COLO668 (cell line): Measurements from ENCODE around the gene TNFAIP8.

ENCODE experiments used
- DNase-seq: peaks from one replicate; lab custom pipeline; 2025; ENCODE audit not compliant: unreplicated experiment; lab: John Stamatoyannopoulos, UW

TNFAIP8 gene

DNA sequence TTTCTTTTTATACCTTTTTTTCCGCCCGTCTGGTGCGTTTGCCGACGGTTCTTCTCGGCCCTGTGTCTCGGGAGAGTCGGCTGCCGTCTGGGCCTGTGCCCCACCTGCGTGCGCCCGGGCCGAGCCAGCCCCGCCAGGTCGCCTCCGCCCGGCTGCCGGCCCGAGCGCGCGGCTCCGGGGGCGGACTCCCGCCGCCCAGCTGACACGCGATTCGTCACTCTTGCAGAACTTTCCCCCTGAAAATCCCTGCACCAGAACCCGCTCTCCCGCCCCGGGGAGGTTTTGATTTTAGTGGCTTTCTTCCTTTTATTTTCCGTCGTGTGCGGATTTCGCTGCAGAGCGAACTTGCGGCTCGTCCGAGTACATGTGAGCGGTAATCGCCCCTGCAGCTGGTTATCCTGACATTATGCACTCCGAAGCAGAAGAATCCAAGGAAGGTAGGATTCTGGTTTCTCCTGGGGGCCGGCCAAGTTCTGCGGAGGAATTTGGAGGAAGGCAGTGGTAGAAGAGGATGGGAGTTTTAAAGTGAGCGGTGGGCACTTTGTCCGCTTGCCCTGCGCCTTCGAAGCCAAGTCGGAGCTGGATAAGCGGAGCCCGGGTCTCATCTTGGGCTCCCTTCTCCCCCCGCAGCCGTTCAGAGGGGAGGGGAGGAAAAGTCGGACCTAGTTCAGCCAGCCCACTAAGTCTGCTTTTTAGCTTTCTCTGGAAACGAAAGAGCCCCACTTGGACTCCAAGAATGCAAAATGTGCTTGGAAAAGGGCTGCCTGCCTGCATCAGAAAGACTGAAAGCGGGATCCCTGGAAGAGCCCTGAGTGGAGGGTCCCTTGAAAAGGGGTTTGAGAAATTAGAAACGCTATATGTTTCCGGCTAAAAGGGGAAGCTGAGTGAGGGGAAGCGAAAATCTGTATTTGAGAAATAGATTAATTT is at the start of gene TNFAIP8:
TNFAIP8 (plus strand) TSS at position 335 of the 927 bp plus-strand sequence; CDS start at position 407, 72 bp downstream.
- no peak for DNase-seq

DNA sequence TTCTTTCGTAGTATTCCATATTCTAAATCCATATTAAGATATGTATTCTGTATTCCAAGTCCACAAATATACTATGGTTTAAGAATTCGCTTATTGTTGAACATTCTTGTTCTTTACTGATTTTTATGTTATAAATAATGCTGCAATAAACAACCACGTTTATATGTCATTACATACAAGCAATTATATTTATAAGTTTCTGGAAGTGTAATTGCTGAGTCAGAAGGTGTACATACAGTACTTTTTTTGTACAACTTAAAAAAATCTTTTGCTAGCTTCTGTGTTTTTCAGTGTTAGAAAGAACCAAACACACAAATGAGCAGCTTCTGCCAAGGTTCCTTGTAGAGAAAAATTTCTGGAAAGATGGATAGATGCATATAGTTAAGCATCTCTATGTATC is 48.6 kb upstream of the TNFAIP8 start:
- DNase-seq = no peak

DNA sequence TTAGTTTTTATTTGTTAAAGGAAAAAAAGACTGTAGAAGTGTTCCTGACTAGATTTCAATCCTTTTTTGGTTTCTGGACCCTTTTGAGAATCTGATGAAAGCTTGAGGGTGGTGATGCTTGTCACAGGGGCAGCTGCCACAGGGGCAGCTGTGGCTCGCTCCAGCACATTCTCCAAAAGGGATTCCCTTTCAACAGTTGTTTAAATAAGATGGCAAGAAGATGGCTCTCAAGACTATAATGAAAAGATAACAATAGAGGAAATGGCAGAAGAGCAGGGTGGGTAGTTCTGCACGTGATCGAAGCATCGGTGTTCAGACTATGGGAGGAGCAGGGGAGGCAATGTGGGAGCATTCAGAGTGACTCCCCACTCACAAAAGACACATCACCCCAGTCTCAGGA is 46.5 kb upstream of the TNFAIP8 start:
- no peak for DNase-seq

DNA sequence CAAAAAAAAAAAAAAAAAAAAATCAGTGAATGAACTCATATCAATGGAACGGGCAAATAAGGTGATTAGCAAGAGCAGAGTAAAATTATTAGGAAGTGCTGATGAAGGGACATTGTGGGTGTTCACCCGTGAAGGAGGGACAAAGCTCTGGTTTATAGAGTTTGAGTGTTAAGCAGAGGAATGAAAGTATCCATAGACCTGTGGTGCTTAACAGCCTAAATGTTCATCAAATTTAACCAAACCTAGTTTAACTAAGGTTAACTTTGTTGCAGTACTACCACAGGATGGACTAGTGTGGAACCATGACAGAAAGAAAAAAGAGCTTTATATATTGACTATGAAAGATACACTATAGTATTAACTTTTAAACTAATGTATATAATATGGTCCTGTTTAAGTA is 44.1 kb upstream of the TNFAIP8 start:
- no peak for DNase-seq

DNA sequence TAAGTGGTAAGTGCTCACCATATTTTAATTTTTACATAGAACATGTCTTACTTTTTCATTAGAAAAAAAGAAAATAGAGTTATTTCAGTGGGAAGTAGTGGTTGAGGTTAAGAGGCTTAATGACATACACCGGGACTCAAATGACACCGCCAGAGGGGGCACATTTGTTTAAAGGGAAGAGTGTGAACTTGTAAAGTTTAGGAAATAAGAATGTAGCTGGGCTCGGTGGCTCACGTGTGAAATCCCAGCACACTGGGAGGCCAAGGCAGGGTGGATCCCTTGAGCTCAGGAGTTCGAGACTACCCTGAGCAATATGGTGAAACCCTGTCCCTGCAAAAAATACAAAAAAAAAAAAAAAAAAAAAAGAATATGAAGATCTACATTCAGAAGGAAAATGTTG is 43.4 kb upstream of the TNFAIP8 start:
- no peak for DNase-seq

DNA sequence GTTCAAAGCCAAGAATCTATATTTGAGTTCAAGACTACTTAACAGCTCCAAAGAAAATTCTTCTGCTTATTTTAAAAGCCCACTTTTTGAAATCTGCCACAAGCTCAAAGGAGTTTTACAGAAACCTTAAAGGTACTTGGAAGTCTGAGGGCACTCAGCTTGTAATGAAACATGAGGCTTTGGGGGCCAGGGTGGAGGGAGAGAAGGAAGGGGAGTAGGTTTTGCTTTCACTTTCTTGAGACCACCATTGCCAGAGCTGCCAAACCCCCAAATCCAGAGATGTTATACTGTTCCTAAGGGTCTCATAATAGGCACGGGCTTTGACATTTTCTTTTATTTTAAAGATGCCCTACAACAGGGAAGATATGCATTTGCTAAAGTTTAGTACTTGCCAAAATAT is 42.6 kb upstream of the TNFAIP8 start:
- no peak for DNase-seq

DNA sequence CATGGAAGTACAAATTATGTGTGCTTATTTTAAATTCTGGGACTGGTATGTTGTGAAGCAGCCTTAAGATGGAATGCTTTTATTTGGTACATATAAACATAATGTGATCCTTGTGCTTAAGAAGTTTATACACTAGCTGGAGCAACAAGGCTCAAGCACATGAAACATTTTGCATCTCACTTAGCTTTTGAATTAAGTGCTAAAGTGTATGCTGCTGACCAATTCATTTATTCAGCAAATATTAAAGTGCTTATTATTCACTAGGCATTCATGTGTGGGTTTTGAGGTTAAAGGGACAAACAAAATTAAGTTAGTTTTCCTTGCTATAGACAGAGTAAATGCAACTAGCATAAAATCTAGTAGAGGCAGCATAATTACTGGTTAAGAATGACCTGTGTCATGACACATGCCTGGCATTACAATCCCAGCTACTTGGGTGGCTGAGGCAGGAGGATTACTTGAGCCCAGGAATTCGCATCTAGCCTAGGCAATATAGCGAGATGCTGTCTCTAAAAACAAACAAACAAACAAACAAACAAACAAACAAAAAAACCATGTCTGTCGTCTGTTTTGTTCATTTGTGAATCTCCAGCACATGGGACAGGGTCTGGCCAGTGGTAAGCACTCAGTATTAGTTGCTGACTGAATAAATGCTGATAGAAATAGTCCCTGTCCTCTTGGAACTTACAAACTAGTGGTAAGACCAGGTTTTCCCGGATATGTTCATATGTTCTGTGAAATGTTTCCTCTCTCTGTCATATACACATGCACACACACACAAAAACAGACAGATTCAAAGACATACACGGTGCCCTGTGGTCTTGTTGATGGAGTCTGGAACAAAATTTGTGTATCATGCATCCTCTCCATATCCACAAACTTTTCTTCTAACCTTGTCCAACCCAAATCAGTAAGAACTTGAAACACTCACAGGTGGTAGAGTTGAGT is 41.9 kb upstream of the TNFAIP8 start:
- no peak for DNase-seq

DNA sequence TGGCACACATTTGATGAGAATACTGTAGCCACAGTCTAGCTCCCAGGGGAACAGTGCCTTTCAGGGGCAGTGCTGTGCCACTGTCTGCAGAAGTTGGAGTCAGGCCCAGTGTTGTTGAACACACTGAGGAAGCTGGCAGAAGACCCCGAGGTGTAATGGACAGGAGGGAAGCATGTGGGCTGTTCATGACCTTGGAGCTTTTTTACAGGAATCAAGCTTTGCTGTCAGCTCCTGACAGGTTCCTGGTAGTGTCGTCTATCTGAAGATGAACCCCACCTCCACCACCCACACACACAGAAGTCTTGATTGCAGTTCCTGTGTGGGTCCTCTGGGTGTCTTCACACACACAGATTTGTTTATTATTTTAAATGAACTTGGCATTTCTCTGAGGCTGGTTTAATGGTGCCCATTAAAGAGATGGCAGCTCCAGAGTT is 40.3 kb upstream of the TNFAIP8 start:
- DNase-seq = no peak

DNA sequence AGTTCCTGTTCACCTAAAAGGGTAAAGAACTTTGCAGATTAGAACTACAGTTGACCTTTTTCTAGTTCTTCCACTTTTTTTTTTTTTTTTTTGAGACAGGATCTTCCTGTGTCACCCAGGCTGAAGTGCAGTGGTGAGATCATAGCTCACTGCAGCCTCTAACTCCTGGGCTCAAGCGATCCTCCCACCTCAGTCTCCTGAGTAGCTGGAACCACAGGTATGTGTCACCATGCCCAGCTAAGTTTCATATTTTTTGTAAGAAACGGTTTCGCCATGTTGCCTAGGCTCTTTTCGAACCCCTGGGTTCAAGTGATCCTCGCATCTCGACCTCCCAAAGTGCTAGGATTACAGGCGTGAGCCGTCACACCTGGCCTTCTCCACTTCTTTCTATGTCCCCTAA is 39.7 kb upstream of the TNFAIP8 start:
- DNase-seq = no peak

DNA sequence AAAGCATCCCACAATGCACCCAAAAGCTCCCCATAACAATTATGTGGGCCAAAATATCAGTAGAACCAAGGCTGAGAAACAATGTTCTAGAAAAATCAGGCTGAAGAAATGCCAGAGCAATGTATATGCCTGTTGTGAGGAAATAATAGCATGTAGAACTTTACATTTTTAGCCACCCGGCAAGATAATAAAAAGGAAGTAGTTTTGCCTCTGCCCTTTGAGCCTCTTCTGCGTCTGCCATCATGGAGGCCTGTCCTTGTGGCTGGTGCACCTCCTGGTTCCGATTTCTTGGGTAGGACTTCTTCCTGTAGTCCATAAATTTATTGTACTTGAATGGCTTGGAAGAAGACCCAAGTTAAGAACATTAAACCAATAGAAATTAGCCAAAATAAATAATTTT is 38.9 kb upstream of the TNFAIP8 start:
- DNase-seq = no peak

DNA sequence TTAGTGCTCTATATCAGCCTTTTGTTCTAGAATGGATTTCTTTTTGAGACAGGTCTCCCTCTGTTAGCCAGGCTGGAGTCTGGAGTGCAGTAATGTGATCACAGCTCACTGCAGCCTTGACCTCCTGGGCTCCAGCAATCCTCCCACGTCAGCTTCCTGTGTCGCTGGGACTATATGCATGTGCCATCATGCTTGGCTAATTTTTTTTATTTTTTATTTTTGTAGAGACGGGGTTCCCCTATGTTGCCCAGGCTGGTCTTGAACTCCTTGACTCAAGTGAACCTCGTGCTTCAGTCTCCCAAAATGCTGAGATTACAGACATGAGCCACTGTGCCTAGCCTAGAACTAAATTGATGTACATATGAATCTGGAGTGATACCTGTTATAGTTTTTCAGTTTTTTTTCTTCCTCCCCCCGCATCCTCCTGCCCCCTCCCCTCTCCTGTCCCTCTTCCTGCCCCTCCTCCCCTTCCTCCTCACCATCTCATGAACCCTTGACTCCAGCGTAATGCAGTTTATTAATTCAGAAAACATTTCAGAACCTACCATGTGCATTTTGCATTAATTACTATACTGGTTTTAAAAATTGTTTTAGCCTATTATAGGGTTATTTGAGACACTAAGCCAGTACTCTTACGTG is 37.4 kb upstream of the TNFAIP8 start:
- no peak for DNase-seq

DNA sequence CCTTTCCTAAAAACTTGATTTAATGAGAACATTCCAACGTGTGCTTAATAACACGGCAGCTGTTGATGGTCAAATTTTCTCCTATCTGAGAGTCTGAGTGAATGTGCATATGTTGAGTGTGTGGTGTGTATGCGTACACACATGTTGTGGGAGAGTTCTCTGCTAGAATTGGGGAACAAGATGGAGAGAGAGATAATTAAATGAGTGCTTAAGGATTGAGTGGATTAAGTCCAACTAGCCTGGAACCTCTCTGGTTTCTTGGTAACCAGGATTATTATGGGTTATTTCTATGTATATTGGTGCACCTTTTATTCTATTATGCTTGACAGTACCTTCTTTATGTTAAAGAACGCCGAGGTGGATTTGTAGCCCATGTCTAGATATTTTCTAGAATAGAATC is 36.4 kb upstream of the TNFAIP8 start:
- DNase-seq = no peak

DNA sequence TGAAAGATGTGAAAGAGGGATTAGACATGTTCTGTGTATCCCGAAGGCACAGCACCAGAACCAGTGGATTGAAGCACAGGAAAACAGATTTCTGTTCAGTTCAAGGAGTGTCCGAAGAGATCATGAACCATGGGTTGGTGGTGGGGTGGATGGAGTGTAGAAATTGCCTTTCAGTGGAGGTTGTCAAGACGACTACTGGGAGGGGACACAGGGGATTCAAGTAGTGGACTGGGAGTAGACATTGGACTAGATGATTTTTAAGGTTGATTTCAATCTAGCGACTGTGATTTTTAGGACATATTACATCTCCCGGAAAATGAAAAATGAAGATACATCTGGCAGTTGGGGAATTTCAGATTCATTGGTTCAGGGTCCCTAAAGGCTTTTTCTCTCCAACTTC is 35.9 kb upstream of the TNFAIP8 start:
- no peak for DNase-seq

DNA sequence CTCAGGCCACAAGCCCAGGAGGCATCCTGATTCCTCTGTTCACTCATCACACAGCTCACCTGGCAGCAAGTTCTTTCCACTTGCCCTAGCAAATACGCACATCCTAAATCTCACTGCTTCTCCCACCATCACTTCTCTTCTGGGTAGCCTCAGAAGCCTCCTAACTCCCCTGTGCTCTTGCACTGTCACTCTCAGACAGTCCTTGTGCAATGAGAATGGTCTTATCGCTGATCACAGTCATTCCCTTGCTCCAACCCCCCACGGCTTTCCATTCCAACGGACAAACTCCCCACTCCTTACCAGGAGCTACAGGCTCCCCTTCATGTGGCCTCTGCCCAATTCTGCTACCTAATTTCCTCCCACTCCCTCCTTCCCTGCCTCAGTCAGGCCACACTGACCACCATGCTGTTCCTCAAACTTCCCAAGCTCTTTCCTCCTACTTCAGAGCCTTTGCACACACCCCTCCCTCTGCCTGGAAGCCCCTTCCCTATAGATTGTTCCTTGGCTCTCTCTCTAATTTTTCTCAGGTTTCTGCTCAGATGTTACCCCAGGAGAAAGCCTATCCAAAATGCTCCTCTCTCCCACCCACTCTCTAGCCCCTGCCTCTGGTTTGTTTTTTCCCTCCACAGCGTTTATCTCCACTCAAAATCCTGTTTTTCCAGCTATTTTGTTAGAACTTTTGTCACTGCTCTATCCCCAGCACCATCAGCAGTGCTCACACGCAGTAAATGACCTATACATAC is 34.1 kb upstream of the TNFAIP8 start:
- DNase-seq = no peak

DNA sequence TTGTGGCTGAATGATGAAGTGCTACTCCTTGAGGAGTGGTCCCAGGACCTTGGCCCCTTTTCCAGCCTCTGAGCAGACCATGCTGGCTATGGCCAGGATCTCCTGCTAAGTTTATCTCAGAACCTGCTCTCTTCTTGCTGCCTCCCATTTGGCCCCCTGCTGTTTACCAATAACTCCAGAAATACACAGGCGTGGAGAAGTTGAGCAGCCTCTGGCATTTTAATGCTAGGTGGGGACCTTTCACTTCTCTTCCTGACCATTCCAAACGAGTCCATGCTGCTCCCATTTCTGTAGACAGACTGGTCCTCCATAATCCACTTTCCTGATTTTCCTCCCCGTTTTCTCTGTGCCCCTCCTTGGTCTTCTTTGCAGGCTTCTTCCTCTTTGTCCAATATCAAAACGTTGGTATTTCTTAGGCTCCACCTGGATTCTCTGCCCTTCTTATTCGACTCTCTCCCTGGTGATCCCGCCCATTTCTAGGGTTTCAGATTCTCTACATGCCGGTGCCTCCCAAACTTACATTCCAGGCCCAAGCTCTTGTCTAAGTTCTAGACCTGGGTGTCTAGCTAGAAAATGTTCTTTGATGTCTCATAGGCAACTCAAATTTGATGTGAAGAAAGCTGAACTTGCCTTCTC is 33.4 kb upstream of the TNFAIP8 start:
- DNase-seq = no peak

DNA sequence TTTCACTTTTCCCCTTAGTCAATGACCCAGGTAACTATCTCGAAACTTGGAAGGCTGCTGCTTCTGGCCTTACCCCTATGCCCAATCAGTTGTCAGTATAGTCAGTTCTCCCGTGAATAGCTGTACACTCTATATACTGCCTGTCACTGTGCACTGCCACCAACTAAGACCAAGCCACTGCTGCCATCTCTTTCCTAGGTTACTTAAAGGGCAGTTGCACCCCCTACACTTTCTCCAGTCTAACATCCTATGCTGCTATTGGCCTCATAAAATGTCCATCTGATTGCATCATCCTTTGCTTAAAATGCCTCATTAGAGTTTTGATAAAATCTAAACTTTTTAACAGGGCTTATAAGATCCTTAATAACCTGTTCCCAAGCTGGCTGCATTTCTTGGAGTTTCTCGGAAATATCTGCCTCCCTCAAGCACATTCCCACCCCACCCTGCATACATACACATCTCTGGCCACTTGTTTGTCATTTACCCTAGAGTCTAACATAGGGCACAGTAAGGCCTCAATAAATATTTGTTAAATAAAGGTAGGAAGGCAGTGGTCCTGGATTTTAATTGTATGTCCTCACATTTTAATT is 32.8 kb upstream of the TNFAIP8 start:
- no peak for DNase-seq

DNA sequence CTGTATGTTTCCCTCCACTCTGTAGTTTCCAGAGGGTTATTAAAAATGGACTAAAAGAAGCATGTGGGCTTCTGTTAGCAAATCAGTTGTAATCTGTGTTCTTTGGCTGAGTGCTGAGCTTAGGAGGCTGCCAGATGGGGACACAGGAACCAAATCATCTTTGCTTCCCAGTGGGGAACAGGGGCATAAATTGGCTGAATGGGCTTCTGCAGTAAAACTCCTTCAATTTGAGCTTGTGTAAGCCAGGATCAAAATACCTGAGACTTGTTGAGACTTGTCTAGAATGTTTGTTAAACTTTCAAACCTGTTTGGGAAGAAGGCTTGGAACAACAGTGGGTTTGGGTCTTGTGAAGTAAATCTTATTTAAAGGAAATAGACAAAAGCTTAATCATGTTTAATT is 32.2 kb upstream of the TNFAIP8 start:
- DNase-seq = no peak

DNA sequence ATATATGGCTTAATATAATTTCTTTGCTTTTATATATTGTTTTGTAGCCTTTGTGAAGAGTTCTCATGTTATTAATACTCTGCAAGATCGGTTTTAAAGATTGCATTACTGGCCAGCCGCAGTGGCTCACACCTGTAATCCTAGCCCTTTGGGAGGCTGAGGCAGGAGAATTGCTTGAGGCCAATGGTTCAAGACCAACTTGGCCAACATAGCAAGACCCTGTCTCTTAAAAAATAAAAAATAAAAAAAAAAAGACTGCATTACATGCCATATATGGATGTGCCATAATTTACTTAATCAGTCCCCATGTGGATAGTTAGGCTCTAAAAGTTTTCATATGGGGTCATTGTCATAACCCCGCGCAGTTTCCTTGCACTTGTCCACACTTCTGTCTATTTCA is 31.0 kb upstream of the TNFAIP8 start:
- DNase-seq = no peak

DNA sequence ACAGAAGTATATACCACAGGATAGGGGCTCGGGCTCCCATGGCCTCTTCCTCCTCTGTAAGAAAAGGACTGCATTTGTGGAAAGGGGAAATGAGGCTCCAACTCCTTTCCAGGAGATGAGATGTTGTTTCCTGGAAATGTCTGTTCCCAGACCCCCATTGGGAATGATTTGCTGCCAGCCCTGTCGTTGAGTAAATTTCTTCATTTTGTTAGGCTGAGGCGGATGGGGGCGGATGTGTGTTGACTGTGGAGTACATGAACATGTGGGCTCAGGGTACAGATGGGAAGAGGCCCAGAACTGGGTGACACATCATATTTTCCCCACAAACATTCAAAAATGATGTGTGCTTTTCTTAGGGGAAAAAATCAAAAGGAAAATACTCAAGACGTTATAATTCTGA is 28.8 kb upstream of the TNFAIP8 start:
- no peak for DNase-seq
